ENCODE results near the gene ZNF692.

The ZNF692 gene

GRCh38 chr1:248824701-248825100 is 34.2 kb downstream of the ZNF692 start:
- H3K4me3 ChIP-seq (ENCODE audit: low read length), result peak overlapping the region; percentile 79
- TF ChIP-seq CTCF (conservative IDR thresholded peaks at IDR 0.05; ENCODE audit: low read length), result no peak
- no peak for DNase-seq (ENCODE audit: low read depth)

GRCh38 chr1:248824301-248824700 is 34.6 kb downstream of the ZNF692 start:
- no peak for TF ChIP-seq CTCF (conservative IDR thresholded peaks at IDR 0.05; ENCODE audit: low read length)
- DNase-seq (ENCODE audit: low read depth), result no peak
- H3K4me3 ChIP-seq (ENCODE audit: low read length), result peak overlapping the region; percentile 79

- no peak for TF ChIP-seq CTCF (conservative IDR thresholded peaks at IDR 0.05; ENCODE audit: low read length)
- peak overlapping the region; percentile 79 for H3K4me3 ChIP-seq (ENCODE audit: low read length)
- DNase-seq (ENCODE audit: low read depth), result peak; percentile 97
Measured at GRCh38 chr1:248823517-248824001, 35.3 kb downstream of the ZNF692 start.

GRCh38 chr1:248822148-248823032 is 36.5 kb downstream of the ZNF692 start:
- DNase-seq (ENCODE audit: low read depth), result no peak
- peak overlapping the region; percentile 43 for H3K4me3 ChIP-seq (ENCODE audit: low read length)
- TF ChIP-seq CTCF (conservative IDR thresholded peaks at IDR 0.05; ENCODE audit: low read length), result no peak

- no peak for TF ChIP-seq CTCF (conservative IDR thresholded peaks at IDR 0.05; ENCODE audit: low read length)
- peak overlapping the region; percentile 17 for H3K4me3 ChIP-seq (ENCODE audit: low read length)
- no peak for DNase-seq (ENCODE audit: low read depth)
Measured at GRCh38 chr1:248821641-248822040, 37.2 kb downstream of the ZNF692 start.

GRCh38 chr1:248821101-248821500 is 37.8 kb downstream of the ZNF692 start:
- DNase-seq (ENCODE audit: low read depth), result peak; percentile 94
- peak overlapping the region; percentile 17 for H3K4me3 ChIP-seq (ENCODE audit: low read length)
- no peak for TF ChIP-seq CTCF (conservative IDR thresholded peaks at IDR 0.05; ENCODE audit: low read length)

GRCh38 chr1:248820041-248820585 is 38.8 kb downstream of the ZNF692 start:
- no peak overlapping the region for H3K4me3 ChIP-seq (ENCODE audit: low read length)
- no peak for TF ChIP-seq CTCF (conservative IDR thresholded peaks at IDR 0.05; ENCODE audit: low read length)

More at GRCh38 chr1:248820041-248820585, 38.8 kb downstream of the ZNF692 start:
- no peak for DNase-seq (ENCODE audit: low read depth)

Measured in AG10803 (cell line).